ENCODE results near the gene SHROOM3. TPM values are rescaled to one million over a fixed set of nuclear protein-coding genes. Genes with fewer than 3 reads are reported as not detected.

SHROOM3 gene
- total and polyA plus RNA-seq, 4 donors = 4.7 to 25.8 (median 8.7) TPM

- no peak for TF ChIP-seq ATF3 (IDR thresholded peaks at IDR 0.05)
- no peak for TF ChIP-seq SP1 (IDR thresholded peaks at IDR 0.05)
- no peak for TF ChIP-seq EGR1 (IDR thresholded peaks at IDR 0.05; ENCODE audit: low read depth in 2 of 2)
- TF ChIP-seq HNF4G (IDR thresholded peaks at IDR 0.05) = no peak
- no peak for TF ChIP-seq CTCF (IDR thresholded peaks at IDR 0.05; ENCODE audit: low read depth, low read length, missing input control)
- no peak for TF ChIP-seq JUND (IDR thresholded peaks at IDR 0.05)
These were observed 303.3 kb downstream of the SHROOM3 start (continued) for GRCh38 chr4:76738086-76738931.

- 98% methylated on average over 24 of the region's 24 CpGs for WGBS
- no peaks in the 10 kb centered on the region for H3K9me3 ChIP-seq (ENCODE audit: control insufficient read depth in 4 of 4, low read length in 3 of 4)
- H3K4me3 ChIP-seq (ENCODE audit: low read depth in 1 of 3, low read length in 3 of 3) = no peak overlapping the region
- H3K4me1 ChIP-seq (ENCODE audit: control insufficient read depth in 4 of 4, insufficient read depth in 4 of 4, low read length in 3 of 4) = no peaks in the 10 kb centered on the region
- no peak overlapping the region for H3K9ac ChIP-seq (ENCODE audit: low read depth in 1 of 2, low read length in 2 of 2)
- H3K27me3 ChIP-seq (ENCODE audit: control insufficient read depth in 4 of 4, insufficient read depth in 4 of 4, low read length in 3 of 4) = no peaks in the 10 kb centered on the region
- H3K36me3 ChIP-seq (ENCODE audit: control insufficient read depth in 4 of 4, insufficient read depth in 3 of 4, low read depth in 1 of 4, low read length in 3 of 4) = peaks cover 13 to 19% (median 16%) of the 10 kb centered on the region in 4 donors
- DNase-seq (ENCODE audit: low spot score) = no peak
- TF ChIP-seq HNF4A (conservative IDR thresholded peaks at IDR 0.05) = no peak
- no peak for TF ChIP-seq NR2F2 (IDR thresholded peaks at IDR 0.05)
- TF ChIP-seq RAD21 (IDR thresholded peaks at IDR 0.05) = no peak
- TF ChIP-seq TAF1 (conservative IDR thresholded peaks at IDR 0.05) = no peak
- no peak for TF ChIP-seq SP1 (IDR thresholded peaks at IDR 0.05)
- no peak overlapping the region for H3K27ac ChIP-seq (ENCODE audit: low read depth in 1 of 2, low read length in 2 of 2)
These were observed 305.2 kb downstream of the SHROOM3 start for GRCh38 chr4:76740192-76740591.

GRCh38 chr4:76740866-76741662 is 306.0 kb downstream of the SHROOM3 start:
- H3K9me3 ChIP-seq (ENCODE audit: control insufficient read depth in 4 of 4, low read length in 3 of 4) = no peaks in the 10 kb centered on the region
- no peaks in the 10 kb centered on the region for H3K4me1 ChIP-seq (ENCODE audit: control insufficient read depth in 4 of 4, insufficient read depth in 4 of 4, low read length in 3 of 4)
- no peak overlapping the region for H3K4me3 ChIP-seq (ENCODE audit: low read depth in 1 of 3, low read length in 3 of 3)
- H3K27me3 ChIP-seq (ENCODE audit: control insufficient read depth in 4 of 4, insufficient read depth in 4 of 4, low read length in 3 of 4) = no peaks in the 10 kb centered on the region
- H3K27ac ChIP-seq (ENCODE audit: low read depth in 1 of 2, low read length in 2 of 2) = no peak overlapping the region
- peaks cover 13 to 19% (median 16%) of the 10 kb centered on the region in 4 donors for H3K36me3 ChIP-seq (ENCODE audit: control insufficient read depth in 4 of 4, insufficient read depth in 3 of 4, low read depth in 1 of 4, low read length in 3 of 4)
- DNase-seq (ENCODE audit: low spot score) = no peak
- no peak for TF ChIP-seq MAX (IDR thresholded peaks at IDR 0.05)
- TF ChIP-seq HNF4G (IDR thresholded peaks at IDR 0.05) = no peak
- TF ChIP-seq FOXA1 (IDR thresholded peaks at IDR 0.05) = no peak
- TF ChIP-seq SP1 (IDR thresholded peaks at IDR 0.05) = no peak
- TF ChIP-seq CTCF (IDR thresholded peaks at IDR 0.05; ENCODE audit: low read depth, low read length, missing input control) = no peak
- TF ChIP-seq RAD21 (IDR thresholded peaks at IDR 0.05) = no peak
- TF ChIP-seq NR2F2 (IDR thresholded peaks at IDR 0.05) = no peak
- no peak for TF ChIP-seq RXRA (IDR thresholded peaks at IDR 0.05)
- TF ChIP-seq REST (IDR thresholded peaks at IDR 0.05) = no peak
- TF ChIP-seq YY1 (IDR thresholded peaks at IDR 0.05) = no peak
- TF ChIP-seq EGR1 (IDR thresholded peaks at IDR 0.05; ENCODE audit: low read depth in 2 of 2) = no peak
- WGBS = 98% methylated on average over 85 of the region's 85 CpGs
- H3K9ac ChIP-seq (ENCODE audit: low read depth in 1 of 2, low read length in 2 of 2) = no peak overlapping the region

Measured in liver (tissue), 9 donors.